HEK293 (cell line): ENCODE data around the gene ZNF416.

Source experiments
- KLF7 ChIP-seq: fragments of 450-650 bp; formaldehyde crosslinking; IDR thresholded peaks from 2 replicates; pipeline ENCODE4 v1.5.1; 2016; ENCODE audit warnings: missing biosample characterization, missing genetic modification characterization, borderline replicate concordance
- KLF9 ChIP-seq: fragments of 450-650 bp; formaldehyde crosslinking; IDR thresholded peaks from 2 replicates; pipeline ENCODE4 v1.5.1; 2016; ENCODE audit warnings: missing biosample characterization, missing genetic modification characterization, low read depth
- SCRT1 ChIP-seq: fragments of 450-650 bp; formaldehyde crosslinking; IDR thresholded peaks from 2 replicates; pipeline ENCODE4 v1.5.1; 2016; ENCODE audit warnings: missing biosample characterization, missing genetic modification characterization, borderline replicate concordance
- ZBTB20 ChIP-seq: fragments of 450-650 bp; formaldehyde crosslinking; IDR thresholded peaks from 2 replicates; pipeline ENCODE4 v1.5.1; 2016; ENCODE audit warnings: missing biosample characterization, missing genetic modification characterization
- ZBTB21 ChIP-seq: fragments of 450-650 bp; formaldehyde crosslinking; IDR thresholded peaks from 2 replicates; pipeline ENCODE4 v1.5.1; 2017; ENCODE audit warnings: missing biosample characterization, missing genetic modification characterization
- ZBTB8A ChIP-seq: fragments of 450-650 bp; formaldehyde crosslinking; IDR thresholded peaks from 2 replicates; pipeline ENCODE4 v1.5.1; 2016; ENCODE audit warnings: missing biosample characterization, missing genetic modification characterization
- ZFP41 ChIP-seq: fragments of 450-650 bp; formaldehyde crosslinking; IDR thresholded peaks from 2 replicates; pipeline ENCODE4 v1.5.1; 2016; ENCODE audit warnings: missing biosample characterization, missing genetic modification characterization, borderline replicate concordance
- ZNF221 ChIP-seq: fragments of 450-650 bp; formaldehyde crosslinking; IDR thresholded peaks from 2 replicates; pipeline ENCODE4 v1.5.1; 2017; ENCODE audit warnings: missing biosample characterization, missing genetic modification characterization, borderline replicate concordance
- ZNF248 ChIP-seq: fragments of 450-650 bp; formaldehyde crosslinking; IDR thresholded peaks from 2 replicates; pipeline ENCODE4 v1.5.1; 2017; ENCODE audit warnings: missing biosample characterization, missing genetic modification characterization
- ZNF366 ChIP-seq: fragments of 450-650 bp; formaldehyde crosslinking; conservative IDR thresholded peaks from 2 replicates; pipeline ENCODE4 v1.5.1; 2016; ENCODE audit warnings: missing biosample characterization, missing genetic modification characterization
- ZNF510 ChIP-seq: fragments of 450-650 bp; formaldehyde crosslinking; IDR thresholded peaks from 2 replicates; pipeline ENCODE4 v1.5.1; 2018; ENCODE audit warnings: mild to moderate bottlenecking, missing genetic modification characterization, missing biosample characterization; ENCODE audit not compliant: insufficient replicate concordance
- ZNF529 ChIP-seq: fragments of 450-650 bp; formaldehyde crosslinking; IDR thresholded peaks from 2 replicates; pipeline ENCODE4 v1.5.1; 2017; ENCODE audit warnings: missing genetic modification characterization, missing biosample characterization; ENCODE audit not compliant: insufficient replicate concordance
- ZNF549 ChIP-seq: fragments of 450-650 bp; IDR thresholded peaks from 2 replicates; pipeline ENCODE4 v1.5.1; 2018; ENCODE audit warnings: missing biosample characterization, missing genetic modification characterization, mild to moderate bottlenecking, inconsistent platforms, moderate library complexity
- ZNF571 ChIP-seq: fragments of 450-650 bp; formaldehyde crosslinking; IDR thresholded peaks from 2 replicates; pipeline ENCODE4 v1.5.0; 2017; ENCODE audit warnings: missing biosample characterization, missing genetic modification characterization
- ZNF629 ChIP-seq: fragments of 450-650 bp; formaldehyde crosslinking; IDR thresholded peaks from 2 replicates; pipeline ENCODE4 v1.5.1; 2017; ENCODE audit warnings: missing biosample characterization, missing genetic modification characterization
- ZNF677 ChIP-seq: fragments of 450-650 bp; IDR thresholded peaks from 2 replicates; pipeline ENCODE4 v1.5.0; 2018; ENCODE audit warnings: missing biosample characterization, mild to moderate bottlenecking, missing genetic modification characterization, moderate library complexity
- ZNF707 ChIP-seq: fragments of 450-650 bp; formaldehyde crosslinking; IDR thresholded peaks from 2 replicates; pipeline ENCODE4 v1.5.1; 2016; ENCODE audit warnings: missing biosample characterization, missing genetic modification characterization
- ZNF776 ChIP-seq: fragments of 450-650 bp; formaldehyde crosslinking; IDR thresholded peaks from 2 replicates; pipeline ENCODE4 v1.5.0; 2017; ENCODE audit warnings: missing biosample characterization, missing genetic modification characterization, borderline replicate concordance
- ZNF830 ChIP-seq: fragments of 450-650 bp; IDR thresholded peaks from 2 replicates; pipeline ENCODE4 v1.5.0; 2018; ENCODE audit warnings: missing biosample characterization, missing genetic modification characterization, low read depth, mild to moderate bottlenecking, moderate library complexity
- ZXDB ChIP-seq: fragments of 450-650 bp; formaldehyde crosslinking; IDR thresholded peaks from 2 replicates; pipeline ENCODE4 v1.5.1; 2016; ENCODE audit warnings: missing biosample characterization, missing genetic modification characterization
- TF ChIP-seq, protein P1 (sequence below): fragments of 450-650 bp; formaldehyde crosslinking; IDR thresholded peaks from 2 replicates; pipeline ENCODE4 v1.5.1; 2016; ENCODE audit warnings: missing biosample characterization, missing genetic modification characterization
- TF ChIP-seq, protein P2 (sequence below): fragments of 450-650 bp; formaldehyde crosslinking; IDR thresholded peaks from 2 replicates; pipeline ENCODE4 v1.5.1; 2016; ENCODE audit warnings: missing biosample characterization, missing genetic modification characterization, low read depth
- TF ChIP-seq, protein P3 (sequence below): fragments of 450-650 bp; formaldehyde crosslinking; IDR thresholded peaks from 2 replicates; pipeline ENCODE4 v1.5.0; 2017; ENCODE audit warnings: missing biosample characterization, missing genetic modification characterization, borderline replicate concordance
- TF ChIP-seq, protein P4 (sequence below): fragments of 450-650 bp; formaldehyde crosslinking; IDR thresholded peaks from 2 replicates; pipeline ENCODE4 v1.5.1; 2016; ENCODE audit warnings: missing biosample characterization, missing genetic modification characterization
- TF ChIP-seq, protein P5 (sequence below): sonication (generic); formaldehyde crosslinking; IDR thresholded peaks from 2 replicates; pipeline ENCODE4 v1.8.1; 2022; ENCODE audit warnings: mild to moderate bottlenecking, moderate library complexity, missing genetic modification reagents
- TF ChIP-seq, protein P6 (sequence below): fragments of 450-650 bp; IDR thresholded peaks from 2 replicates; pipeline ENCODE4 v1.5.1; 2018; ENCODE audit warnings: missing biosample characterization, missing genetic modification characterization

ZNF416 gene

DNA sequence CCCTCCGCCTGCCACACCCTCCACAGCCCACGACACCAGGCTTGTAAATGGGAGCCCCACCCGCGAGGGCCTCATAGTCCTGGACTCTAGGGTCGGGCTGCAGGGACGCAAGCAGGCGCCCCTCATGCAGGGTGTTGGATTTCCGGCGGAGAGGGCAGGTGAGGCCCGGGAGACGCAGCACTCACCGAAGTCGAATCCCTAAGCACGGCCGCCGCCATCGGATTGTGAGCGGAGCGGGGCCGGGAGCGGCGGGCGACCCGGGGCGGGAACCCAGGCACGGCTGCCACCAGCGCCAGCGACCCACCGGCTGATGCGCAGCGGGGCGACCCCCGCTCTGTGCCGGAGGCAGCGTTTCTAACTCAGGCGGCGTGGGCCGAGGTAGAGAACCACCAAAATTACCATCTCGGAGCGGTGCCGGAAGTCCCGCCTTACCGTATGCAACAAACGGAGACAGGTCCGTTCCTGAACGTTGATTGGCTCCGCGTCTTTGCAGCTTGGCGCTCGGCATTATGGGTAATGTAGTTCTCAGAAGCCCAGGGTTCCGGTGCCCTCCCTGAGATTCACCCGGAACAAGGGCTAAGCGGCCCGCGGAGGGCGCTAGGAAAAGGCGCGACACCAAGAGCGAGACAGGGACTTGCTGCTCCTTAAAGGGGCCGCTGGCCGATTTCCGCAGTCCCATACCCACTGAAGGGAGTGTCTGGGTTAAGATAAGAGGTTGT lies at the start of gene ZNF416 (continued):
- TF ChIP-seq ZNF677 (tag by site-specific recombination), result no peak
- TF ChIP-seq ZBTB20 (tag by site-specific recombination), result peak; percentile 81
- TF ChIP-seq, protein P1, sequence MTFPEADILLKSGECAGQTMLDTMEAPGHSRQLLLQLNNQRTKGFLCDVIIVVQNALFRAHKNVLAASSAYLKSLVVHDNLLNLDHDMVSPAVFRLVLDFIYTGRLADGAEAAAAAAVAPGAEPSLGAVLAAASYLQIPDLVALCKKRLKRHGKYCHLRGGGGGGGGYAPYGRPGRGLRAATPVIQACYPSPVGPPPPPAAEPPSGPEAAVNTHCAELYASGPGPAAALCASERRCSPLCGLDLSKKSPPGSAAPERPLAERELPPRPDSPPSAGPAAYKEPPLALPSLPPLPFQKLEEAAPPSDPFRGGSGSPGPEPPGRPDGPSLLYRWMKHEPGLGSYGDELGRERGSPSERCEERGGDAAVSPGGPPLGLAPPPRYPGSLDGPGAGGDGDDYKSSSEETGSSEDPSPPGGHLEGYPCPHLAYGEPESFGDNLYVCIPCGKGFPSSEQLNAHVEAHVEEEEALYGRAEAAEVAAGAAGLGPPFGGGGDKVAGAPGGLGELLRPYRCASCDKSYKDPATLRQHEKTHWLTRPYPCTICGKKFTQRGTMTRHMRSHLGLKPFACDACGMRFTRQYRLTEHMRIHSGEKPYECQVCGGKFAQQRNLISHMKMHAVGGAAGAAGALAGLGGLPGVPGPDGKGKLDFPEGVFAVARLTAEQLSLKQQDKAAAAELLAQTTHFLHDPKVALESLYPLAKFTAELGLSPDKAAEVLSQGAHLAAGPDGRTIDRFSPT, result peak; percentile 69; the same call in 1 of the 2 replicates
- TF ChIP-seq ZNF830, result no peak
- TF ChIP-seq, protein P2, sequence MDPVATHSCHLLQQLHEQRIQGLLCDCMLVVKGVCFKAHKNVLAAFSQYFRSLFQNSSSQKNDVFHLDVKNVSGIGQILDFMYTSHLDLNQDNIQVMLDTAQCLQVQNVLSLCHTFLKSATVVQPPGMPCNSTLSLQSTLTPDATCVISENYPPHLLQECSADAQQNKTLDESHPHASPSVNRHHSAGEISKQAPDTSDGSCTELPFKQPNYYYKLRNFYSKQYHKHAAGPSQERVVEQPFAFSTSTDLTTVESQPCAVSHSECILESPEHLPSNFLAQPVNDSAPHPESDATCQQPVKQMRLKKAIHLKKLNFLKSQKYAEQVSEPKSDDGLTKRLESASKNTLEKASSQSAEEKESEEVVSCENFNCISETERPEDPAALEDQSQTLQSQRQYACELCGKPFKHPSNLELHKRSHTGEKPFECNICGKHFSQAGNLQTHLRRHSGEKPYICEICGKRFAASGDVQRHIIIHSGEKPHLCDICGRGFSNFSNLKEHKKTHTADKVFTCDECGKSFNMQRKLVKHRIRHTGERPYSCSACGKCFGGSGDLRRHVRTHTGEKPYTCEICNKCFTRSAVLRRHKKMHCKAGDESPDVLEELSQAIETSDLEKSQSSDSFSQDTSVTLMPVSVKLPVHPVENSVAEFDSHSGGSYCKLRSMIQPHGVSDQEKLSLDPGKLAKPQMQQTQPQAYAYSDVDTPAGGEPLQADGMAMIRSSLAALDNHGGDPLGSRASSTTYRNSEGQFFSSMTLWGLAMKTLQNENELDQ (tag by site-specific recombination), result no peak
- TF ChIP-seq KLF9, result peak; percentile 62; the same call in 1 of the 2 replicates
- TF ChIP-seq ZNF510 (tag by site-specific recombination), result no peak
- TF ChIP-seq, protein P3, sequence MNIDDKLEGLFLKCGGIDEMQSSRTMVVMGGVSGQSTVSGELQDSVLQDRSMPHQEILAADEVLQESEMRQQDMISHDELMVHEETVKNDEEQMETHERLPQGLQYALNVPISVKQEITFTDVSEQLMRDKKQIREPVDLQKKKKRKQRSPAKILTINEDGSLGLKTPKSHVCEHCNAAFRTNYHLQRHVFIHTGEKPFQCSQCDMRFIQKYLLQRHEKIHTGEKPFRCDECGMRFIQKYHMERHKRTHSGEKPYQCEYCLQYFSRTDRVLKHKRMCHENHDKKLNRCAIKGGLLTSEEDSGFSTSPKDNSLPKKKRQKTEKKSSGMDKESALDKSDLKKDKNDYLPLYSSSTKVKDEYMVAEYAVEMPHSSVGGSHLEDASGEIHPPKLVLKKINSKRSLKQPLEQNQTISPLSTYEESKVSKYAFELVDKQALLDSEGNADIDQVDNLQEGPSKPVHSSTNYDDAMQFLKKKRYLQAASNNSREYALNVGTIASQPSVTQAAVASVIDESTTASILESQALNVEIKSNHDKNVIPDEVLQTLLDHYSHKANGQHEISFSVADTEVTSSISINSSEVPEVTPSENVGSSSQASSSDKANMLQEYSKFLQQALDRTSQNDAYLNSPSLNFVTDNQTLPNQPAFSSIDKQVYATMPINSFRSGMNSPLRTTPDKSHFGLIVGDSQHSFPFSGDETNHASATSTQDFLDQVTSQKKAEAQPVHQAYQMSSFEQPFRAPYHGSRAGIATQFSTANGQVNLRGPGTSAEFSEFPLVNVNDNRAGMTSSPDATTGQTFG (tag by site-specific recombination), result no peak
- TF ChIP-seq, protein P4, sequence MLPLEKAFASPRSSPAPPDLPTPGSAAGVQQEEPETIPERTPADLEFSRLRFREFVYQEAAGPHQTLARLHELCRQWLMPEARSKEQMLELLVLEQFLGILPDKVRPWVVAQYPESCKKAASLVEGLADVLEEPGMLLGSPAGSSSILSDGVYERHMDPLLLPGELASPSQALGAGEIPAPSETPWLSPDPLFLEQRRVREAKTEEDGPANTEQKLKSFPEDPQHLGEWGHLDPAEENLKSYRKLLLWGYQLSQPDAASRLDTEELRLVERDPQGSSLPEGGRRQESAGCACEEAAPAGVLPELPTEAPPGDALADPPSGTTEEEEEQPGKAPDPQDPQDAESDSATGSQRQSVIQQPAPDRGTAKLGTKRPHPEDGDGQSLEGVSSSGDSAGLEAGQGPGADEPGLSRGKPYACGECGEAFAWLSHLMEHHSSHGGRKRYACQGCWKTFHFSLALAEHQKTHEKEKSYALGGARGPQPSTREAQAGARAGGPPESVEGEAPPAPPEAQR (tag by site-specific recombination), result no peak
- TF ChIP-seq ZNF529, result no peak
- no peak for TF ChIP-seq ZNF571 (tag by site-specific recombination)
- TF ChIP-seq ZBTB21 (tag by site-specific recombination), result no peak
- no peak for TF ChIP-seq KLF7 (tag by site-specific recombination)
- no peak for TF ChIP-seq ZNF776 (tag by site-specific recombination)
- TF ChIP-seq ZNF248 (tag by site-specific recombination), result no peak
- no peak for TF ChIP-seq ZNF366
- TF ChIP-seq ZNF629 (tag by site-specific recombination), result peak; percentile 11; the same call in 1 of the 2 replicates
- TF ChIP-seq, protein P5, sequence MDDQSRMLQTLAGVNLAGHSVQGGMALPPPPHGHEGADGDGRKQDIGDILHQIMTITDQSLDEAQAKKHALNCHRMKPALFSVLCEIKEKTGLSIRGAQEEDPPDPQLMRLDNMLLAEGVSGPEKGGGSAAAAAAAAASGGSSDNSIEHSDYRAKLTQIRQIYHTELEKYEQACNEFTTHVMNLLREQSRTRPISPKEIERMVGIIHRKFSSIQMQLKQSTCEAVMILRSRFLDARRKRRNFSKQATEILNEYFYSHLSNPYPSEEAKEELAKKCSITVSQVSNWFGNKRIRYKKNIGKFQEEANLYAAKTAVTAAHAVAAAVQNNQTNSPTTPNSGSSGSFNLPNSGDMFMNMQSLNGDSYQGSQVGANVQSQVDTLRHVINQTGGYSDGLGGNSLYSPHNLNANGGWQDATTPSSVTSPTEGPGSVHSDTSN, result peak; percentile 65; the same call in 1 of the 2 replicates
- TF ChIP-seq ZNF707 (tag by site-specific recombination), result no peak
- no peak for TF ChIP-seq ZFP41 (tag by site-specific recombination)
- peak; percentile 100 for TF ChIP-seq ZBTB8A (tag by site-specific recombination)
- no peak for TF ChIP-seq ZNF221 (tag by site-specific recombination)
- no peak for TF ChIP-seq SCRT1 (tag by site-specific recombination)
- TF ChIP-seq, protein P6, sequence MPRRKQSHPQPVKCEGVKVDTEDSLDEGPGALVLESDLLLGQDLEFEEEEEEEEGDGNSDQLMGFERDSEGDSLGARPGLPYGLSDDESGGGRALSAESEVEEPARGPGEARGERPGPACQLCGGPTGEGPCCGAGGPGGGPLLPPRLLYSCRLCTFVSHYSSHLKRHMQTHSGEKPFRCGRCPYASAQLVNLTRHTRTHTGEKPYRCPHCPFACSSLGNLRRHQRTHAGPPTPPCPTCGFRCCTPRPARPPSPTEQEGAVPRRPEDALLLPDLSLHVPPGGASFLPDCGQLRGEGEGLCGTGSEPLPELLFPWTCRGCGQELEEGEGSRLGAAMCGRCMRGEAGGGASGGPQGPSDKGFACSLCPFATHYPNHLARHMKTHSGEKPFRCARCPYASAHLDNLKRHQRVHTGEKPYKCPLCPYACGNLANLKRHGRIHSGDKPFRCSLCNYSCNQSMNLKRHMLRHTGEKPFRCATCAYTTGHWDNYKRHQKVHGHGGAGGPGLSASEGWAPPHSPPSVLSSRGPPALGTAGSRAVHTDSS (tag by site-specific recombination), result no peak
- peak; percentile 55 for TF ChIP-seq ZXDB (tag by site-specific recombination)
- TF ChIP-seq ZNF549, result no peak
